IPS-20b (cell line): ENCODE data around the gene PDS5B.

Source experiments
- H3K27ac ChIP-seq: one replicate; pipeline ENCODE4 v1.5.1; 2013; ENCODE audit warnings: low read length
- H3K27me3 ChIP-seq: 2 replicates; pipeline ENCODE4 v1.6.1; 2013; ENCODE audit warnings: mild to moderate bottlenecking, low read length, inconsistent platforms; ENCODE audit not compliant: insufficient read depth
- H3K36me3 ChIP-seq: 2 replicates; pipeline ENCODE4 v1.6.1; 2013; ENCODE audit warnings: low read depth, mild to moderate bottlenecking, inconsistent platforms, low read length, moderate library complexity; ENCODE audit not compliant: insufficient read depth
- H3K4me1 ChIP-seq: 2 replicates; pipeline ENCODE4 v1.6.1; 2013; ENCODE audit warnings: mild to moderate bottlenecking, control low read depth, inconsistent platforms, low read length, moderate library complexity; ENCODE audit not compliant: insufficient read depth
- H3K4me3 ChIP-seq: 2 replicates; pipeline ENCODE4 v1.5.1; 2013; ENCODE audit warnings: mild to moderate bottlenecking, low read length, inconsistent platforms
- H3K9ac ChIP-seq: 2 replicates; pipeline ENCODE4 v1.6.1; 2013; ENCODE audit warnings: low read depth, mild to moderate bottlenecking, inconsistent platforms, low read length, moderate library complexity
- H3K9me3 ChIP-seq: 2 replicates; pipeline ENCODE4 v1.6.1; 2013; ENCODE audit warnings: mild to moderate bottlenecking, low read depth, low read length, inconsistent platforms; ENCODE audit not compliant: insufficient read depth

Gene PDS5B

GRCh38 chr13:32592082-32592481 lies 5.8 kb downstream of the PDS5B start:
- H3K27ac ChIP-seq: no peak overlapping the region
- no peak overlapping the region for H3K9ac ChIP-seq
- H3K36me3 ChIP-seq: no peaks in the 10 kb centered on the region
- H3K9me3 ChIP-seq: no peaks in the 10 kb centered on the region
- peaks cover 6% of the 10 kb centered on the region; the same call in 1 of the 2 replicates for H3K4me1 ChIP-seq
- H3K4me3 ChIP-seq: no peak overlapping the region
- no peaks in the 10 kb centered on the region for H3K27me3 ChIP-seq

GRCh38 chr13:32594157-32594738 lies 8.0 kb downstream of the PDS5B start:
- no peak overlapping the region for H3K9ac ChIP-seq
- H3K9me3 ChIP-seq: no peaks in the 10 kb centered on the region
- no peaks in the 10 kb centered on the region for H3K27me3 ChIP-seq
- H3K4me3 ChIP-seq: no peak overlapping the region
- H3K27ac ChIP-seq: no peak overlapping the region
- H3K4me1 ChIP-seq: no peaks in the 10 kb centered on the region
- H3K36me3 ChIP-seq: no peaks in the 10 kb centered on the region

DNA sequence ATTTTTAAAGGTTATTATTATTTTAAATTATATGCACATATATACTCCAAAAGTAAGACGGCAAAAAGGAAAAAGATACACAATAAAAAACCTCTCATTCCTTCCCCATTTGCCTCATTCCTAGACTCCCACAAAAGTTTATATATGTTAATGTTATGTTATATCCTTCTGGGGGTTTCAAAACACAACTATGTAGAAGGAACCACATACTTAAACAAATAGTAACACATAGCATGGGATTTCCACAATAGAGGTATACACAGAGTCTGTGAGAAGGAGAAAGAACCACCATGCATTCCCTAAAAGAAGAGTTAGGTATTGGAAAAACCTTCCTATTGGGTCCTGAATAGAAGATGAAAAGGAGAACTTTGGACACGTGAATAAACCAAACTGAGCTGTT lies 9.1 kb downstream of the PDS5B start:
- Histone ChIP-seq H3K36me3 (no peaks in the 10 kb centered on the region), H3K9me3 (no peaks in the 10 kb centered on the region), H3K4me1 (no peaks in the 10 kb centered on the region), H3K27ac (no peak overlapping the region), H3K4me3 (no peak overlapping the region), H3K9ac (no peak overlapping the region), H3K27me3 (no peaks in the 10 kb centered on the region)

- Histone ChIP-seq H3K27me3 (no peaks in the 10 kb centered on the region), H3K9ac (no peak overlapping the region), H3K9me3 (no peaks in the 10 kb centered on the region), H3K27ac (no peak overlapping the region), H3K36me3 (no peaks in the 10 kb centered on the region), H3K4me3 (no peak overlapping the region), H3K4me1 (no peaks in the 10 kb centered on the region)
Measured at GRCh38 chr13:32600890-32601289, 14.6 kb downstream of the PDS5B start.

DNA sequence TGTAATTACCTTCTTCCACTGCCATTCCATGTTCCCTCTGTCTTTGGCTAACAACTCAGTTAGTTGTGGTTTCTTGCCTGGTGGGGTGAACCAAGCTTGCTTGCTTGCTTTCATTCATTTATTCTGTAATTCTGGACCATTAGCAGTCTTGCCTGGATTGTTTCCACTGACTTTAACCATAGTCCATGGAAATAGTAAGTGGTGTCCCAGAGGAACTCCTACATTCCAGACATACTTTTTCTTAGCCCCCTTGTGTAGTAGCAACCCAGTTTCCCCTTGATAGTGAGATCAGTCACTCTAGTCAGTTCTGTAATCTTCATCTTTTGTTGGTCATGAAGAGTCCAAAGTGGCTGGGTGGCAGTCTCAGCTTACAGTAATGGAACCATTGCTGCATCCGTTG lies 23.2 kb downstream of the PDS5B start:
- H3K4me3 ChIP-seq: no peak overlapping the region
- no peak overlapping the region for H3K27ac ChIP-seq
- no peaks in the 10 kb centered on the region for H3K27me3 ChIP-seq
- no peak overlapping the region for H3K9ac ChIP-seq
- peaks cover 15% of the 10 kb centered on the region for H3K9me3 ChIP-seq
- no peaks in the 10 kb centered on the region for H3K36me3 ChIP-seq
- no peaks in the 10 kb centered on the region for H3K4me1 ChIP-seq

DNA sequence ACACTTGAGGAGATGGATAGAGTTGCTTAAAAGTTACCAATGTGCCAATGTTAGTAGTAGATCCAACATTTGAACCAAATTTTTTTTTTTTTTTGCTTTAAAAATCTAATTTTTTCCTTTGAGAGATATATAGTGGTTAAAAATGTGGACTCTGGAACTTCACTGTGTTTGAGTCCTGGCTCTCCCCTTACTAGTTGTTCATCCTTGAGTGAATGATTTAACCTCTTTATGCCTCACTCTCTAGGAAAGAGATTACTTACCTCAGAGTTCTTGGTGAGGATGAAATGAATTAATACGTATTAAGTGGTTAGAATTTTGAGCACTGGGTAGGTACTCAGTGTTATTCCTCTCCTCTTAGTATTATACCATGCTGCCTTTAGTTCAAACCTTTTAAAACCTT lies 24.3 kb downstream of the PDS5B start:
- no peak overlapping the region for H3K27ac ChIP-seq
- H3K9ac ChIP-seq: no peak overlapping the region
- no peaks in the 10 kb centered on the region for H3K4me1 ChIP-seq
- no peaks in the 10 kb centered on the region for H3K36me3 ChIP-seq
- no peaks in the 10 kb centered on the region for H3K27me3 ChIP-seq
- H3K9me3 ChIP-seq: peaks cover 15% of the 10 kb centered on the region
- H3K4me3 ChIP-seq: no peak overlapping the region

- Histone ChIP-seq H3K9me3 (peaks cover 15% of the 10 kb centered on the region), H3K36me3 (no peaks in the 10 kb centered on the region), H3K9ac (no peak overlapping the region), H3K4me1 (no peaks in the 10 kb centered on the region), H3K27ac (no peak overlapping the region), H3K4me3 (no peak overlapping the region), H3K27me3 (no peaks in the 10 kb centered on the region)
Measured at GRCh38 chr13:32610977-32611376, 24.7 kb downstream of the PDS5B start.

- no peaks in the 10 kb centered on the region for H3K27me3 ChIP-seq
- no peak overlapping the region for H3K4me3 ChIP-seq
- H3K9me3 ChIP-seq: no peaks in the 10 kb centered on the region
- no peaks in the 10 kb centered on the region for H3K36me3 ChIP-seq
- H3K9ac ChIP-seq: no peak overlapping the region
- H3K4me1 ChIP-seq: no peaks in the 10 kb centered on the region
- no peak overlapping the region for H3K27ac ChIP-seq
Measured at GRCh38 chr13:32616883-32617511, 30.7 kb downstream of the PDS5B start.

DNA sequence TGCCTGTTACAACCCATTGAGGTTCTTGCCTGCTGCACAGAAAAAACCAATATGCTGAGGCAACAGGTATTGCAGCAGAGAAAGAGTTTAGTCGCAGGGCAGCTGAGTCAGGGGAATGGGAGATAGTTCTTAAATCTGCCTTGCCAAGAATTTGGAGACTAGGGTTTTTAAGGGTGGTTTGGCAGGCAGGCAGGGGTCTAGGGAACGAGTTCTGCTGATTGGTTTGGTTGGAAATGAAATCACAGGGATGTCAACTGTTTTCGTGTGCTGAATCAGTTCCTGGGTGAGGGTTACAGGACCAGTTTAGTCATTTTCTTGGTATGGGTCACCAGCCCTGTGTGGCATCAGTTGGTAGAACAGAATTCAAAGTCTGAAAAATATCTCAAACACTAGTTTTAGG lies 36.6 kb downstream of the PDS5B start:
- no peak overlapping the region for H3K9ac ChIP-seq
- H3K27ac ChIP-seq: no peak overlapping the region
- H3K27me3 ChIP-seq: no peaks in the 10 kb centered on the region
- H3K9me3 ChIP-seq: peaks cover 13% of the 10 kb centered on the region
- H3K4me1 ChIP-seq: peaks cover 14% of the 10 kb centered on the region
- no peak overlapping the region for H3K4me3 ChIP-seq
- H3K36me3 ChIP-seq: no peaks in the 10 kb centered on the region

DNA sequence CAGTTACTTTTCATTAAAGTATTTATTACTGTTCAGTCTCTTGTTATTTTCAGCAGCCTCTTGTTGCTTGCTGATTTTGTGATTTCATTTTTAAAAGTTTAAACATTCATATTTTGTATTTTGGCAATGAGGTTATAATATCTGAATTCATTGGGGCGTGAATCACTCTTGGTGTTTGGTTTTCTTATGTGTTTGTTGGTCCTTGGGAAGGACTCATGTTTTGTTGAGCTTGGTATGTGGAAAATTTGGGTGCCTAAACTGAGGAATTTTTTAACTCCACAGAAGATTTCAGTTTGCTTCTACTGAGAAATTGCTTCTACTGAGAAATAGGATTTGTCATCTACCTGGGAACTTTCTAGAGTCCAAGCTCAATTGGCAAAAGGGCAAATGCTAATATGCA lies 38.2 kb downstream of the PDS5B start:
- H3K4me3 ChIP-seq: no peak overlapping the region
- H3K4me1 ChIP-seq: peaks cover 14% of the 10 kb centered on the region
- H3K27ac ChIP-seq: no peak overlapping the region
- H3K27me3 ChIP-seq: no peaks in the 10 kb centered on the region
- H3K9ac ChIP-seq: no peak overlapping the region
- no peaks in the 10 kb centered on the region for H3K36me3 ChIP-seq
- H3K9me3 ChIP-seq: peaks cover 13% of the 10 kb centered on the region

DNA sequence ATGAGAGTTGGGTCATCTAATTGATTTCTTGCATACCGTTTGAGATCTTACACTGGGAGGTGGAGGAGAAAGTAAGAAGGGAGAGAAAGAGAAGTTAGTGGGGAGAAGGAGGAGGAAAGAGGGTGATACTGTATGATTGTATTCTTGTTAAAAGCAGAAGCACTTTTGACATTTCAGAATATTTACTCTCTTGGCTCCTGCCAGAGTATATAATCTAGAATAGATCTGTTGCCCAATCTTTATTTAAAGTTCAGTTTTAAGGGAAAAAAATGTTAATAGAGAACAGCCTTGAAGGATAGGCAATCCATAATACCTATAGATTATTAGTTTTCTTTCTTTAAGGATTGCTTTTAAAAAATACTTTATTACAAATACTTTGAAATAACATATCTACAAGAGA lies 41.5 kb downstream of the PDS5B start:
- Histone ChIP-seq H3K4me3 (no peak overlapping the region), H3K36me3 (no peaks in the 10 kb centered on the region), H3K27me3 (no peaks in the 10 kb centered on the region), H3K9ac (no peak overlapping the region), H3K27ac (no peak overlapping the region), H3K9me3 (peaks cover 6% of the 10 kb centered on the region), H3K4me1 (peaks cover 14% of the 10 kb centered on the region)

DNA sequence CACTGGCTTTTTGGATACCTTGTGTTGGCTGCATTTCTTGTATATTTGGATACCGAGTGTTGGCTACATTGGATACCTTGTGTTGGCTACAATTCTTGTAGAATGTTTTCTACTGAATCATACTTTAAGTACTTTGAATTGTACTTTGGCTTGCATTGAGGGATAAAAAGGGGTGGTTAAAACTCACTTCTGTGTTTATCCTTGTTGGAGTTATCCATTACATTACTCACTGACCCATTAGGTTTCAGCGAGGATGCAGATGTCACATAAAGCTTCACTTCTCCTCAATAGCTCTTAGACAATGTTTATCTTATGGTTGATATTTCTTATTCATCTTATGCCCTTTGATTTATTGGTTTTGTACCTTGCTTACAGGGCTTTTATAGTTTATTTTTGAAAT lies 43.1 kb downstream of the PDS5B start:
- no peaks in the 10 kb centered on the region for H3K9me3 ChIP-seq
- no peak overlapping the region for H3K4me3 ChIP-seq
- H3K27ac ChIP-seq: no peak overlapping the region
- no peaks in the 10 kb centered on the region for H3K27me3 ChIP-seq
- H3K4me1 ChIP-seq: peaks cover 10% of the 10 kb centered on the region
- H3K9ac ChIP-seq: no peak overlapping the region
- no peaks in the 10 kb centered on the region for H3K36me3 ChIP-seq
